GM19397 (cell line): Measurements from ENCODE around the gene TJP1.

Experiments
- ATAC-seq: cut with Tn5 transposase; IDR thresholded peaks from one replicate; pipeline ENCODE4 v1.9.1; 2021; ENCODE audit warnings: mild to moderate bottlenecking, moderate library complexity; ENCODE audit not compliant: unreplicated experiment

The TJP1 gene

GRCh38 chr15:29822100-29822683 lies at the start of gene TJP1:
TSS of gene TJP1 (minus strand) at chr15:29822468. CDS start at chr15:29822028, 440 bp downstream.
- no peak for ATAC-seq

GRCh38 chr15:29871401-29871800 lies 49.1 kb upstream of the TJP1 start:
- no peak for ATAC-seq

GRCh38 chr15:29870495-29871151 lies 48.4 kb upstream of the TJP1 start:
- ATAC-seq, result no peak

GRCh38 chr15:29867241-29868000 lies 45.2 kb upstream of the TJP1 start:
- ATAC-seq, result no peak

- no peak for ATAC-seq
Measured at GRCh38 chr15:29866337-29866736, 44.1 kb upstream of the TJP1 start.

- no peak for ATAC-seq
Measured at GRCh38 chr15:29864501-29864900, 42.2 kb upstream of the TJP1 start.

GRCh38 chr15:29863438-29863837 lies 41.2 kb upstream of the TJP1 start:
- ATAC-seq, result no peak

- ATAC-seq, result no peak
Measured at GRCh38 chr15:29862271-29862670, 40.0 kb upstream of the TJP1 start.

- ATAC-seq, result no peak
Measured at GRCh38 chr15:29860872-29861271, 38.6 kb upstream of the TJP1 start.

GRCh38 chr15:29859973-29860715 lies 37.9 kb upstream of the TJP1 start:
- ATAC-seq, result no peak

GRCh38 chr15:29859293-29859692 lies 37.0 kb upstream of the TJP1 start:
- no peak for ATAC-seq

GRCh38 chr15:29857221-29857789 lies 35.0 kb upstream of the TJP1 start:
- no peak for ATAC-seq

- no peak for ATAC-seq
Measured at GRCh38 chr15:29854413-29854812, 32.1 kb upstream of the TJP1 start.

GRCh38 chr15:29853211-29853987 lies 31.1 kb upstream of the TJP1 start:
- ATAC-seq, result no peak

GRCh38 chr15:29852201-29852600 lies 29.9 kb upstream of the TJP1 start:
- ATAC-seq, result no peak

- no peak for ATAC-seq
Measured at GRCh38 chr15:29849716-29850115, 27.4 kb upstream of the TJP1 start.

- no peak for ATAC-seq
Measured at GRCh38 chr15:29849218-29849617, 26.9 kb upstream of the TJP1 start.

GRCh38 chr15:29844290-29844903 lies 22.1 kb upstream of the TJP1 start:
- no peak for ATAC-seq

GRCh38 chr15:29842290-29842689 lies 20.0 kb upstream of the TJP1 start:
- no peak for ATAC-seq

- ATAC-seq, result no peak
Measured at GRCh38 chr15:29840926-29841325, 18.7 kb upstream of the TJP1 start.
